GM12864 (cell line): ENCODE data around the gene NR2F1.

Experiments
- DNase-seq: peaks from one replicate; pipeline ENCODE4 v3.0.0-alpha.2; 2011; ENCODE audit warnings: low read depth
- H3K4me3 ChIP-seq: 2 replicates; pipeline ENCODE4 v1.5.1; 2011; ENCODE audit warnings: mild to moderate bottlenecking, low read depth, low read length, control low read depth
- TF ChIP-seq, protein P1 (sequence below): IDR thresholded peaks from 2 replicates; pipeline ENCODE4 v1.5.1; 2011; ENCODE audit warnings: low read depth, mild to moderate bottlenecking, moderate library complexity, low read length, control low read depth, inconsistent platforms; ENCODE audit errors: missing control alignments

The NR2F1 gene

DNA sequence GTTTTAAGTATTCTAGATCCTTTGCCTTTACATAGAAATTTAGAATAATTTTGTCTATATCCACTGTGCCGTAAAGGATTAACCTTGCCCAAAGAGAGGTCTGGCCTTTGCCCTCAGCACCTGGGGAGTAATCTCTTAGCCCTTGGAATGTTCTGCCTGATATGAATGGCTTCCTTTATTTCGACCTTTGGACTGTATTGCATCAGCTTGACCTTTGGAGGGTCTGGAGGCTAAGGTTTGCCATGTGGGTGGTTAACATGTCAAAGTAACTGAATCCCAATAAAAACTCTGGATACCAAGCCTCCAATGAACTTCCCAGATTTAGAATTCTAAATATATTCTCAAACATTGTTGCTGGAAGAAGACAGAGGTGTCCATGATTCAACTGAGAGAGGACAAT is 54.7 kb downstream of the NR2F1 start:
- DNase-seq: no peak
- TF ChIP-seq, protein P1, sequence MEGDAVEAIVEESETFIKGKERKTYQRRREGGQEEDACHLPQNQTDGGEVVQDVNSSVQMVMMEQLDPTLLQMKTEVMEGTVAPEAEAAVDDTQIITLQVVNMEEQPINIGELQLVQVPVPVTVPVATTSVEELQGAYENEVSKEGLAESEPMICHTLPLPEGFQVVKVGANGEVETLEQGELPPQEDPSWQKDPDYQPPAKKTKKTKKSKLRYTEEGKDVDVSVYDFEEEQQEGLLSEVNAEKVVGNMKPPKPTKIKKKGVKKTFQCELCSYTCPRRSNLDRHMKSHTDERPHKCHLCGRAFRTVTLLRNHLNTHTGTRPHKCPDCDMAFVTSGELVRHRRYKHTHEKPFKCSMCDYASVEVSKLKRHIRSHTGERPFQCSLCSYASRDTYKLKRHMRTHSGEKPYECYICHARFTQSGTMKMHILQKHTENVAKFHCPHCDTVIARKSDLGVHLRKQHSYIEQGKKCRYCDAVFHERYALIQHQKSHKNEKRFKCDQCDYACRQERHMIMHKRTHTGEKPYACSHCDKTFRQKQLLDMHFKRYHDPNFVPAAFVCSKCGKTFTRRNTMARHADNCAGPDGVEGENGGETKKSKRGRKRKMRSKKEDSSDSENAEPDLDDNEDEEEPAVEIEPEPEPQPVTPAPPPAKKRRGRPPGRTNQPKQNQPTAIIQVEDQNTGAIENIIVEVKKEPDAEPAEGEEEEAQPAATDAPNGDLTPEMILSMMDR: no peak
- H3K4me3 ChIP-seq: no peak overlapping the region

DNA sequence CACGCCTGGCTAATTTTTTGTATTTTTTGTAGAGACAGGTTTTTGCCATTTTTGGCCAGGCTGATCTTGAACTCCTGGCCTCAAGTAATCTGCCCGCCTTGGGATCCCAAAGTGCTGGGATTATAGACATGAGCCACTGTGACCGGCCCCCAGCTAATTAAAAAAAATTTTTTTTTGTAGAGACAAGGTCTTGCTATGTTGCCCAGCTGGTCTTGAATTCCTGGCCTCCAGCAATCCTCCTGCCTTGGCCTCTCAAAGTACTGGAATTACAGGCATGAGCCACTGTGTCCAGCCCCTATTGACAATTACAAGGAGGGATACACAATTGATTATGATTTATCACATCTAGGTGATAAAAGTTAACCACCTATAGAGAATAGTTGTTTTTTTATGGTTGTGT is 59.5 kb downstream of the NR2F1 start:
- H3K4me3 ChIP-seq: no peak overlapping the region
- DNase-seq: no peak
- TF ChIP-seq, protein P1: no peak
